ENCODE measurements around the gene PPP3CA.

DNA sequence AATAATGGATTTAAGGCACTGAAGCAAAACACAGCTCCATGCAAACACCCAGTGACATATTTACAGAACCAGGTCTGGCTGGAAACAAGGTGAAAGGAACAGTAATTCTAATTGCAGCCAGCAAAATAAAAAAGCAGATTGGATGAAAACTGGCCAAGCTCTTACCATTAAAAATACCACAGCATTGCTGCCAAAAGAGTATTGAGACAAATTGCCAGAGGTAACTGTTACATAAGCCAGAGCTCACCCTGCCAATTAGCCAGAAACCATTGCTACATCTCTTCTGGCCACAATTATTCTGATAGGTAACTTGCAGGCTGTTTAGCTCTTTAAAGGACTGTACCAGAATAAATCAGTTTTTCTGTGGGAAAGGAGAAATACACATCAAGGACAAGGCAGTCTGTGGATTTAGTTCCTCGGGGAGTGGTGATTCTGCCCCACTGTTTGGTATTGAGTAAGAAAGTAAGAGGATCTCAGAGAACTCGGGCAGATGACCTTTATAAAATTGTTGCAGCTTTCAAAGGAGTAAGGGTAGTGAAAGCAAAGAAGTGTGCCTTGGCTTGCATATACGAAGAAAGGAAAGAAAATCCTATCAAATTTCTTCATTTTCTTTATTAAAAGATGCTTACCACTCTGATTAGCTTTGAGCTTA is 369.5 kb downstream of the PPP3CA start:
- TF ChIP-seq RAD21 (CRISPR knock-in tag; IDR thresholded peaks at IDR 0.05) = no peak
- TF ChIP-seq RCOR2 (CRISPR knock-in tag; IDR thresholded peaks at IDR 0.05) = no peak
- TF ChIP-seq MATR3 (CRISPR knock-in tag; IDR thresholded peaks at IDR 0.05) = no peak
- TF ChIP-seq HDAC2 (CRISPR knock-in tag; IDR thresholded peaks at IDR 0.05) = no peak
- TF ChIP-seq, protein P1, sequence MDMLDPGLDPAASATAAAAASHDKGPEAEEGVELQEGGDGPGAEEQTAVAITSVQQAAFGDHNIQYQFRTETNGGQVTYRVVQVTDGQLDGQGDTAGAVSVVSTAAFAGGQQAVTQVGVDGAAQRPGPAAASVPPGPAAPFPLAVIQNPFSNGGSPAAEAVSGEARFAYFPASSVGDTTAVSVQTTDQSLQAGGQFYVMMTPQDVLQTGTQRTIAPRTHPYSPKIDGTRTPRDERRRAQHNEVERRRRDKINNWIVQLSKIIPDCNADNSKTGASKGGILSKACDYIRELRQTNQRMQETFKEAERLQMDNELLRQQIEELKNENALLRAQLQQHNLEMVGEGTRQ (IDR thresholded peaks at IDR 0.05; ENCODE audit: low read depth, low read length) = no peak
- TF ChIP-seq, protein P1 (CRISPR knock-in tag; IDR thresholded peaks at IDR 0.05; ENCODE audit: borderline replicate concordance) = no peak
- TF ChIP-seq, protein P2, sequence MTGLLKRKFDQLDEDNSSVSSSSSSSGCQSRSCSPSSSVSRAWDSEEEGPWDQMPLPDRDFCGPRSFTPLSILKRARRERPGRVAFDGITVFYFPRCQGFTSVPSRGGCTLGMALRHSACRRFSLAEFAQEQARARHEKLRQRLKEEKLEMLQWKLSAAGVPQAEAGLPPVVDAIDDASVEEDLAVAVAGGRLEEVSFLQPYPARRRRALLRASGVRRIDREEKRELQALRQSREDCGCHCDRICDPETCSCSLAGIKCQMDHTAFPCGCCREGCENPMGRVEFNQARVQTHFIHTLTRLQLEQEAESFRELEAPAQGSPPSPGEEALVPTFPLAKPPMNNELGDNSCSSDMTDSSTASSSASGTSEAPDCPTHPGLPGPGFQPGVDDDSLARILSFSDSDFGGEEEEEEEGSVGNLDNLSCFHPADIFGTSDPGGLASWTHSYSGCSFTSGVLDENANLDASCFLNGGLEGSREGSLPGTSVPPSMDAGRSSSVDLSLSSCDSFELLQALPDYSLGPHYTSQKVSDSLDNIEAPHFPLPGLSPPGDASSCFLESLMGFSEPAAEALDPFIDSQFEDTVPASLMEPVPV (CRISPR knock-in tag; IDR thresholded peaks at IDR 0.05) = no peak
- TF ChIP-seq, protein P3, sequence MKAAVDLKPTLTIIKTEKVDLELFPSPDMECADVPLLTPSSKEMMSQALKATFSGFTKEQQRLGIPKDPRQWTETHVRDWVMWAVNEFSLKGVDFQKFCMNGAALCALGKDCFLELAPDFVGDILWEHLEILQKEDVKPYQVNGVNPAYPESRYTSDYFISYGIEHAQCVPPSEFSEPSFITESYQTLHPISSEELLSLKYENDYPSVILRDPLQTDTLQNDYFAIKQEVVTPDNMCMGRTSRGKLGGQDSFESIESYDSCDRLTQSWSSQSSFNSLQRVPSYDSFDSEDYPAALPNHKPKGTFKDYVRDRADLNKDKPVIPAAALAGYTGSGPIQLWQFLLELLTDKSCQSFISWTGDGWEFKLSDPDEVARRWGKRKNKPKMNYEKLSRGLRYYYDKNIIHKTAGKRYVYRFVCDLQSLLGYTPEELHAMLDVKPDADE (CRISPR knock-in tag; IDR thresholded peaks at IDR 0.05) = no peak
- no peak for TF ChIP-seq ZNF121 (CRISPR knock-in tag; IDR thresholded peaks at IDR 0.05)
- no peak for TF ChIP-seq POLR2AphosphoS5 (IDR thresholded peaks at IDR 0.05; ENCODE audit: low read depth, low read length)
- TF ChIP-seq POLR2A (IDR thresholded peaks at IDR 0.05; ENCODE audit: insufficient read depth in 1 of 2, low read depth in 2 of 2, low read length in 2 of 2) = no peak
- TF ChIP-seq ZNF549 (CRISPR knock-in tag; IDR thresholded peaks at IDR 0.05) = no peak
